Ishikawa (cell line): Measurements from ENCODE around the gene PELO.

Experiments
- CEBPB ChIP-seq: IDR thresholded peaks from 2 replicates; pipeline ENCODE4 v1.6.1; 2012
- TCF12 ChIP-seq: IDR thresholded peaks from 2 replicates; pipeline ENCODE4 v1.6.1; 2012; ENCODE audit warnings: low read depth

DNA sequence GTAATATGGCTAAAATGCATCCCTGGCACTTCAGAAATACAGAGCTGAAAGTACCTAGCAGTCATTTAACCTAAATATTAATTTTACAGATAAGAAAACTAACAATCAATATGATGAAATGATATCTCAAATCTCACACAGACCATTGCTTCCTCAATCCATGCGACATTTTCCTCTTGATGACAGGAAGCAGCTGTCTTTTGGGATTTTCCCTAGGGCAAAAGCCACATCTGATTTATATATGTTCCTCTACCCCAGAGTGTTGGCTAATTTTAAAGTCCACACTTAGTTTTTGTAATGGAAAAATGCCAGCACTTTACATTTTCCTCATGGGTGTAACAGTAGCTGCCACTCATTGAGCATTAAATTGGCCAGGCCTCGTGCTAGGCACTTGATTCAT is 47.7 kb upstream of the PELO start:
- no peak for TF ChIP-seq CEBPB
- TF ChIP-seq TCF12 = no peak
